ENCODE data around the gene CACFD1. TPM values are rescaled to one million over a fixed set of nuclear protein-coding genes. Genes with fewer than 3 reads are reported as not detected.

The CACFD1 gene
- total and polyA plus RNA-seq, 2 of the 4 experiments (the other 2 are of a cell fraction): 2.0 to 6.6 TPM

- Histone ChIP-seq H3K4ac (ENCODE audit: low read depth, low read length) (no peak overlapping the region), H2BK5ac (ENCODE audit: low read depth, low read length, poor library complexity, severe bottlenecking) (no peak overlapping the region), H3K14ac (replicated peaks; ENCODE audit: low read depth, low read length) (no peak overlapping the region), H2AK5ac (ENCODE audit: low read depth, low read length) (no peak overlapping the region), H3K56ac (ENCODE audit: extremely low read depth, insufficient read depth, low read length) (no peak overlapping the region), H2AK9ac (replicated peaks; ENCODE audit: low read depth, low read length, poor library complexity) (no peak overlapping the region), H3K18ac (ENCODE audit: low read depth, low read length) (no peak overlapping the region), H3K9me1 (ENCODE audit: insufficient read depth, low read length) (no peaks in the 10 kb centered on the region), H3K27me3 (ENCODE audit: control insufficient read depth, insufficient read depth, low read length) (no peaks in the 10 kb centered on the region), H4K91ac (ENCODE audit: insufficient read depth, low read depth, low read length) (no peak overlapping the region), H4K8ac (ENCODE audit: low read depth in 2 of 2, low read length in 2 of 2) (no peak overlapping the region), H3K27ac (ENCODE audit: insufficient read depth, low read length) (no peak overlapping the region), H3K23ac (ENCODE audit: low read depth, low read length) (no peak overlapping the region), H3K4me2 (ENCODE audit: low read depth, low read length) (no peak overlapping the region), H3K79me1 (ENCODE audit: low read depth in 1 of 2, low read length in 2 of 2) (peaks cover 0 to 10% of the 10 kb centered on the region in 2 experiments; a peak in 1 of 4 replicates), H3K9me3 (ENCODE audit: control insufficient read depth, insufficient read depth, low read length) (no peaks in the 10 kb centered on the region), H2BK120ac (ENCODE audit: low read depth, low read length) (no peak overlapping the region), H4K5ac (ENCODE audit: low read depth, low read length) (no peak overlapping the region), H3K4me1 (ENCODE audit: control insufficient read depth, insufficient read depth, low read length) (peaks cover 3% of the 10 kb centered on the region; the same call in 1 of the 2 replicates), H2BK20ac (ENCODE audit: low read depth, low read length) (no peak overlapping the region), H3K36me3 (ENCODE audit: control insufficient read depth, insufficient read depth, low read length) (peaks cover 1% of the 10 kb centered on the region; the same call in 1 of the 2 replicates), H3K4me3 (ENCODE audit: insufficient read depth, low read depth, low read length) (no peak overlapping the region), H4K20me1 (ENCODE audit: insufficient read depth, low read length) (no peaks in the 10 kb centered on the region), H2BK15ac (ENCODE audit: low read depth, low read length) (no peak overlapping the region), H3K9ac (ENCODE audit: low read depth, low read length) (no peak overlapping the region), H2AFZ (replicated peaks; ENCODE audit: low read length, poor library complexity) (no peak overlapping the region)
- dilution Hi-C loops (cut with HindIII; ENCODE audit: low sequenced_read_pairs, unreplicated experiment): no loop called here
- POLR2A ChIA-PET (ENCODE audit: unreplicated experiment): no interaction called here
- TF ChIP-seq, protein P1, sequence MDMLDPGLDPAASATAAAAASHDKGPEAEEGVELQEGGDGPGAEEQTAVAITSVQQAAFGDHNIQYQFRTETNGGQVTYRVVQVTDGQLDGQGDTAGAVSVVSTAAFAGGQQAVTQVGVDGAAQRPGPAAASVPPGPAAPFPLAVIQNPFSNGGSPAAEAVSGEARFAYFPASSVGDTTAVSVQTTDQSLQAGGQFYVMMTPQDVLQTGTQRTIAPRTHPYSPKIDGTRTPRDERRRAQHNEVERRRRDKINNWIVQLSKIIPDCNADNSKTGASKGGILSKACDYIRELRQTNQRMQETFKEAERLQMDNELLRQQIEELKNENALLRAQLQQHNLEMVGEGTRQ (IDR thresholded peaks at IDR 0.05; ENCODE audit: low read depth, low read length): no peak
- TF ChIP-seq ELK1 (IDR thresholded peaks at IDR 0.05; ENCODE audit: borderline replicate concordance, low read depth, low read length) (no peak), BHLHE40 (IDR thresholded peaks at IDR 0.05; ENCODE audit: low read depth, low read length) (no peak), CHD1 (IDR thresholded peaks at IDR 0.05; ENCODE audit: low read depth, low read length) (no peak), MAFK (IDR thresholded peaks at IDR 0.05; ENCODE audit: low read depth, low read length) (no peak)
- in situ Hi-C loops (cut with MboI; ENCODE audit: low sequenced_read_pairs): no loop called here
- CTCF ChIA-PET: no interaction called here
- no peak for DNase-seq
- no TSS peak for BruUV-seq (replicated peaks)
- WGBS, 2 experiments (ENCODE audit: extremely low coverage in 2 of 2, insufficient read length in 1 of 2): 82% methylated on average over 2 of the region's 5 CpGs; no CpG with 5 or more reads in 1 of the 2 experiments
- intact Hi-C loops (cut with micrococcal nuclease): no loop called here
- no peak for ATAC-seq (ENCODE audit: low read depth)
Measured at GRCh38 chr9:133474215-133474614, 14.4 kb downstream of the CACFD1 start.

Data from IMR-90 (cell line).